ENCODE measurements around the gene GNG12. TPM values are rescaled to one million over a fixed set of nuclear protein-coding genes. Genes with fewer than 3 reads are reported as not detected.

The GNG12 gene
- total RNA-seq, 2 donors from 2014 or later = 29.1 to 45.4 TPM

- no peak overlapping the region for H3K27ac ChIP-seq
- no peaks in the 10 kb centered on the region for H3K9me3 ChIP-seq
- H3K4me1 ChIP-seq = peaks cover 0 to 11% of the 10 kb centered on the region in 2 donors
- peaks cover 15% of the 10 kb centered on the region for H3K36me3 ChIP-seq
- no peak for DNase-seq (ENCODE audit: low spot score)
- H3K27me3 ChIP-seq = no peaks in the 10 kb centered on the region
- TF ChIP-seq, protein P1, sequence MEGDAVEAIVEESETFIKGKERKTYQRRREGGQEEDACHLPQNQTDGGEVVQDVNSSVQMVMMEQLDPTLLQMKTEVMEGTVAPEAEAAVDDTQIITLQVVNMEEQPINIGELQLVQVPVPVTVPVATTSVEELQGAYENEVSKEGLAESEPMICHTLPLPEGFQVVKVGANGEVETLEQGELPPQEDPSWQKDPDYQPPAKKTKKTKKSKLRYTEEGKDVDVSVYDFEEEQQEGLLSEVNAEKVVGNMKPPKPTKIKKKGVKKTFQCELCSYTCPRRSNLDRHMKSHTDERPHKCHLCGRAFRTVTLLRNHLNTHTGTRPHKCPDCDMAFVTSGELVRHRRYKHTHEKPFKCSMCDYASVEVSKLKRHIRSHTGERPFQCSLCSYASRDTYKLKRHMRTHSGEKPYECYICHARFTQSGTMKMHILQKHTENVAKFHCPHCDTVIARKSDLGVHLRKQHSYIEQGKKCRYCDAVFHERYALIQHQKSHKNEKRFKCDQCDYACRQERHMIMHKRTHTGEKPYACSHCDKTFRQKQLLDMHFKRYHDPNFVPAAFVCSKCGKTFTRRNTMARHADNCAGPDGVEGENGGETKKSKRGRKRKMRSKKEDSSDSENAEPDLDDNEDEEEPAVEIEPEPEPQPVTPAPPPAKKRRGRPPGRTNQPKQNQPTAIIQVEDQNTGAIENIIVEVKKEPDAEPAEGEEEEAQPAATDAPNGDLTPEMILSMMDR (IDR thresholded peaks at IDR 0.05) = no peak
- no peak overlapping the region for H3K4me3 ChIP-seq
Measured at GRCh38 chr1:67690411-67690810, 142.9 kb downstream of the GNG12 start.

DNA sequence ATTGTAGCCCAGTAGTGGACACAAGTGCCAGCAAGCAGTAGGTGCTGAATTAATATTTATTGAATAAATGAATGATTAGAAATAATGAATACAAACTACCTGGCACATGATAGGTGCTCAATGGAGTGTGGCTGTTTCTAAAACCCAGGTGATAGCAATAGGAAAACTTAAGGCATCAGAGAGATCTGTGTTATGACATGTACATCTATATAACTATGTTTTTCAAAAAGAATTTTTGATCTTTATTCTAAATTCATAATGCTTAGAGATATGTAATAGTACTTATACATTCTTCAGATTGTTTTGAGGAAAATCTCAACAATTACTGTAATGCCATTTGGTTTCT is 143.3 kb downstream of the GNG12 start:
- Histone ChIP-seq H3K27ac (no peak overlapping the region), H3K27me3 (no peaks in the 10 kb centered on the region)
- TF ChIP-seq, protein P1 (IDR thresholded peaks at IDR 0.05) = no peak

DNA sequence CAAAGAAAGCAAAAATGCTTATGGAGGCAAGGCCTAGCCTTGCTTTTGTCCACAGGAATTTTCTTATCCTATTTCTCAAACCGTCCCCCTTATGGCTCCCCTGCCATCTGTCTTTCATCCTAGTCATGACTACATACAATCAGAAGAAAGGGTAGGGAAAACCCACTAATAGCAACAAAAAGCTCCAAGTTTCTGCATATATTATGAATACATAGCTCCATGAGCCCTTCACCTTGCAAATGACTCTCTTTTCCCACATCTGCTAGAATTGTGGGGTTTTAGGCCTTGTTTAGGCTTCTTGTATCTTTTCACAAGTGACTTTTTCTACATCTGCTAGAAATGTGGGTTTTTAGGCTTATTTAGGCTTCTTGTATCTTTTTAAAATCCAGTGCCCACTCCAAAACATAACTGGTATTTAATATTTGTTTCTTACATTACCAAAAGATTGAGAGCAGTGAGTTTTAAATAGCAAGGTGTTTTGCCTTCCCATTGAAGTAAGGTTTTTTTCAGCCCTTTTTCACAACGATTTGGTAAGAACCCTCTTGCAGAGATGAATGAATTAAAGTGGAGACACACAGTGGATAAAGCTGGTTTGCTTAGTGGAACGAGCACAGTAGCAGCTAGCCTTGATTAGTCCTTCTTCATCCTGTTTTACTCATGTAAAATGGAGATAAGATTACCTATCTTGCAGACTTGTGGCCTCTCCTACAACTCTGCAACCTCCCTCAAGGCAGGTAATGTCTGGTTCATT is 143.8 kb downstream of the GNG12 start:
- H3K9me3 ChIP-seq = no peaks in the 10 kb centered on the region
- no peak overlapping the region for H3K27ac ChIP-seq
- no peak overlapping the region for H3K4me3 ChIP-seq
- no peaks in the 10 kb centered on the region for H3K27me3 ChIP-seq
- peaks cover 0 to 14% of the 10 kb centered on the region in 2 donors for H3K4me1 ChIP-seq
- peaks cover 15% of the 10 kb centered on the region for H3K36me3 ChIP-seq
- TF ChIP-seq, protein P1 (IDR thresholded peaks at IDR 0.05) = no peak
- DNase-seq (ENCODE audit: low spot score) = no peak

More for the DNA sequence above, 143.3 kb downstream of the GNG12 start:
- Histone ChIP-seq H3K36me3 (peaks cover 15% of the 10 kb centered on the region), H3K9me3 (no peaks in the 10 kb centered on the region), H3K4me1 (peaks cover 0 to 11% of the 10 kb centered on the region in 2 donors), H3K4me3 (no peak overlapping the region)
- no peak for DNase-seq (ENCODE audit: low spot score)

- Histone ChIP-seq H3K9me3 (no peaks in the 10 kb centered on the region), H3K27me3 (no peaks in the 10 kb centered on the region), H3K36me3 (peaks cover 15% of the 10 kb centered on the region), H3K27ac (no peak overlapping the region), H3K4me3 (no peak overlapping the region), H3K4me1 (peaks cover 0 to 19% of the 10 kb centered on the region in 2 donors)
- TF ChIP-seq, protein P1 (IDR thresholded peaks at IDR 0.05) = no peak
- no peak for DNase-seq (ENCODE audit: low spot score)
Measured at GRCh38 chr1:67688526-67689219, 144.6 kb downstream of the GNG12 start.

DNA sequence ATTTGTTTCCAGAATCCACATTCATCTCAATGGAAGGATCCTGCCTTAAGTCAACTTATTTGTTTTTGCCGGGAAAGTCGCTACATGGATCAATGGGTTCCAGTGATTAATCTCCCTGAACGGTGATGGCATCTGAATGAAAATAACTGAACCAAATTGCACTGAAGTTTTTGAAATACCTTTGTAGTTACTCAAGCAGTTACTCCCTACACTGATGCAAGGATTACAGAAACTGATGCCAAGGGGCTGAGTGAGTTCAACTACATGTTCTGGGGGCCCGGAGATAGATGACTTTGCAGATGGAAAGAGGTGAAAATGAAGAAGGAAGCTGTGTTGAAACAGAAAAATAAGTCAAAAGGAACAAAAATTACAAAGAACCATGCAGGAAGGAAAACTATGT is 145.6 kb downstream of the GNG12 start:
- peaks cover 0 to 19% of the 10 kb centered on the region in 2 donors for H3K4me1 ChIP-seq

More for the DNA sequence above, 145.6 kb downstream of the GNG12 start:
- TF ChIP-seq, protein P1 (IDR thresholded peaks at IDR 0.05) = no peak
- H3K4me3 ChIP-seq = no peak overlapping the region
- peak overlapping the region in 1 of 2 donors; percentile 98 for H3K27ac ChIP-seq
- no peaks in the 10 kb centered on the region for H3K9me3 ChIP-seq
- no peak for DNase-seq (ENCODE audit: low spot score)
- peaks cover 15% of the 10 kb centered on the region for H3K36me3 ChIP-seq
- no peaks in the 10 kb centered on the region for H3K27me3 ChIP-seq

All from right atrium auricular region (tissue), 2 donors.